Epidermal melanocyte (primary cell): ENCODE results near the gene TNIP3.

Experiments used
- DNase-seq: peaks from one replicate; pipeline ENCODE4 v3.0.0; 2011; ENCODE audit warnings: low spot score; ENCODE audit not compliant: insufficient read length

Gene TNIP3

GRCh38 chr4:121088867-121089266 is 75.3 kb downstream of the TNIP3 start:
- no peak for DNase-seq
